H1 (cell line): ENCODE measurements around the gene P2RX2. TPM values are rescaled to one million over a fixed set of nuclear protein-coding genes. Genes with fewer than 3 reads are reported as not detected.

ENCODE experiments used
- CTCF ChIA-PET: fragments of 300-600 bp; sonication (Branson Sonifier 250); formaldehyde crosslinking; loops from one replicate; lab custom pipeline; 2021; ENCODE audit not compliant: partially characterized antibody; lab: Charles Lee
- POLR2A ChIA-PET: fragments of 300-600 bp; sonication (Branson Sonifier 250); formaldehyde crosslinking; loops from one replicate; lab custom pipeline; 2021; ENCODE audit warnings: inconsistent platforms; ENCODE audit not compliant: partially characterized antibody; lab: Charles Lee
- DNase-seq, 2 experiments: peaks; one replicate each; pipeline versions ENCODE4 v3.0.0 to v3.0.0-alpha.2; 2010 to 2022; ENCODE audit warnings: low spot score in 2 of 2, low read depth in 1 of 2, mixed read lengths in 1 of 2
- FAIRE-seq: peaks from 2 replicates; lab custom pipeline; 2011; peaks lifted over from hg19 to GRCh38; lab: Jason Lieb, UNC
- H2AFZ ChIP-seq: 2 replicates; pipeline ENCODE4 v1.8.1; 2012; ENCODE audit warnings: low read length, inconsistent platforms
- H2AK5ac ChIP-seq: 2 replicates; pipeline ENCODE4 v1.6.1; 2013; ENCODE audit warnings: low read depth, low read length
- H2BK120ac ChIP-seq: replicated peaks from 2 replicates; pipeline ENCODE3; 2013; ENCODE audit warnings: low read depth, low read length, inconsistent platforms
- H2BK12ac ChIP-seq: 2 replicates; pipeline ENCODE4 v1.6.1; 2013; ENCODE audit warnings: low read depth, low read length
- H2BK15ac ChIP-seq: 2 replicates; pipeline ENCODE4 v1.6.1; 2013; ENCODE audit warnings: low read length
- H2BK20ac ChIP-seq: 2 replicates; pipeline ENCODE4 v1.6.1; 2013; ENCODE audit warnings: low read length
- H2BK5ac ChIP-seq: 2 replicates; pipeline ENCODE4 v1.6.1; 2013; ENCODE audit warnings: low read depth, low read length
- H3K14ac ChIP-seq: 2 replicates; pipeline ENCODE4 v1.6.1; 2013; ENCODE audit warnings: inconsistent platforms; ENCODE audit not compliant: insufficient read length
- H3K18ac ChIP-seq: 2 replicates; pipeline ENCODE4 v1.6.1; 2013; ENCODE audit warnings: low read length; ENCODE audit errors: extremely low read depth
- H3K23ac ChIP-seq: 2 replicates; pipeline ENCODE4 v1.6.1; 2013; ENCODE audit warnings: inconsistent platforms; ENCODE audit not compliant: insufficient read length
- H3K23me2 ChIP-seq: 2 replicates; pipeline ENCODE4 v1.6.1; 2013; ENCODE audit warnings: low read depth, low read length
- H3K27ac ChIP-seq: 2 replicates; pipeline ENCODE4 v1.6.1; 2011; ENCODE audit warnings: low read depth, low read length, inconsistent platforms
- H3K27me3 ChIP-seq, 4 experiments: replicated peaks in 1 of 4; 1 replicate in 1 of 4; 2 replicates in 3 of 4; pipeline versions ENCODE4 v1.6.1 to v1.8.1; 2011 to 2013; ENCODE audit warnings: low read length in 3 of 4, mild to moderate bottlenecking in 3 of 4, inconsistent platforms in 2 of 4, mixed read lengths in 2 of 4, moderate library complexity in 1 of 4; ENCODE audit not compliant: control insufficient read depth in 3 of 4, insufficient read depth in 3 of 4; ENCODE audit errors: extremely low read depth in 1 of 4
- H3K36me3 ChIP-seq, 4 experiments: 2 replicates each; pipeline versions ENCODE4 v1.6.1 to v1.8.1; 2011 to 2013; ENCODE audit warnings: mild to moderate bottlenecking in 4 of 4, low read length in 3 of 4, moderate library complexity in 2 of 4, control low read depth in 1 of 4, inconsistent platforms in 1 of 4; ENCODE audit not compliant: insufficient read depth in 4 of 4, control insufficient read depth in 2 of 4
- H3K4ac ChIP-seq: replicated peaks from 2 replicates; pipeline ENCODE3; 2013; ENCODE audit warnings: low read length, low read depth, mixed read lengths, inconsistent platforms; ENCODE audit not compliant: insufficient read length
- H3K4me1 ChIP-seq, 4 experiments: replicated peaks in 1 of 4; 1 replicate in 1 of 4; 2 replicates in 3 of 4; pipeline versions ENCODE4 v1.6.1 to v1.8.1; 2011 to 2013; ENCODE audit warnings: low read length in 3 of 4, inconsistent platforms in 2 of 4, mixed read lengths in 1 of 4; ENCODE audit not compliant: insufficient read depth in 4 of 4, control insufficient read depth in 3 of 4
- H3K4me2 ChIP-seq, 2 experiments: 2 replicates each; pipeline versions ENCODE4 v1.6.1 to v1.8.1; 2011 to 2013; ENCODE audit warnings: low read depth in 2 of 2, low read length in 2 of 2, control low read depth in 1 of 2, inconsistent platforms in 1 of 2, mild to moderate bottlenecking in 1 of 2; ENCODE audit not compliant: insufficient read depth in 1 of 2
- H3K4me3 ChIP-seq, 4 experiments: fragments of 200-600, 300-600 bp in 1 of 4; sonication (generic), shearing (Covaris generic), sonication (Bioruptor Twin) in 1 of 4; 2 replicates each; pipeline versions ENCODE4 v1.5.1 to v1.8.1; 2011 to 2016; ENCODE audit warnings: low read length in 4 of 4, low read depth in 3 of 4, control low read depth in 2 of 4, inconsistent platforms in 2 of 4, mild to moderate bottlenecking in 2 of 4, mixed read lengths in 1 of 4, moderate library complexity in 1 of 4; ENCODE audit not compliant: insufficient read depth in 2 of 4; ENCODE audit errors: extremely low read depth in 1 of 4
- H3K56ac ChIP-seq: replicated peaks from 2 replicates; pipeline ENCODE3; 2013; ENCODE audit warnings: low read depth, mild to moderate bottlenecking, mixed read lengths, low read length, inconsistent platforms; ENCODE audit not compliant: insufficient read length
- H3K79me1 ChIP-seq: 2 replicates; pipeline ENCODE4 v1.6.1; 2013; ENCODE audit warnings: low read depth, low read length, control low read depth
- H3K79me2 ChIP-seq, 2 experiments: 2 replicates each; pipeline versions ENCODE4 v1.6.1 to v1.8.1; 2012 to 2013; ENCODE audit warnings: low read length in 2 of 2, mild to moderate bottlenecking in 2 of 2, inconsistent platforms in 1 of 2; ENCODE audit not compliant: insufficient read depth in 2 of 2, control insufficient read depth in 1 of 2
- H3K9ac ChIP-seq, 4 experiments: replicated peaks in 1 of 4; 1 replicate in 1 of 4; 2 replicates in 3 of 4; pipeline versions ENCODE4 v1.6.1 to v1.8.1; 2011 to 2013; ENCODE audit warnings: low read depth in 3 of 4, low read length in 3 of 4, control low read depth in 2 of 4, mild to moderate bottlenecking in 2 of 4, moderate library complexity in 2 of 4, inconsistent platforms in 1 of 4; ENCODE audit errors: extremely low read depth in 1 of 4
- H3K9me3 ChIP-seq, 2 experiments: 2 replicates each; pipeline versions ENCODE4 v1.6.1 to v1.8.1; 2012 to 2013; ENCODE audit warnings: mild to moderate bottlenecking in 2 of 2, moderate library complexity in 2 of 2, control low read depth in 1 of 2, inconsistent platforms in 1 of 2, low read depth in 1 of 2, low read length in 1 of 2, mixed read lengths in 1 of 2; ENCODE audit not compliant: insufficient read depth in 2 of 2
- H4K20me1 ChIP-seq, 2 experiments: replicated peaks in 1 of 2; 2 replicates each; pipeline versions ENCODE3 to v1.8.1; 2011 to 2013; ENCODE audit warnings: inconsistent platforms in 2 of 2, low read length in 2 of 2, mild to moderate bottlenecking in 1 of 2; ENCODE audit not compliant: insufficient read depth in 2 of 2, control insufficient read depth in 1 of 2
- H4K5ac ChIP-seq: 2 replicates; pipeline ENCODE4 v1.6.1; 2013; ENCODE audit warnings: low read length, low read depth, mixed read lengths, inconsistent platforms; ENCODE audit not compliant: insufficient read length
- H4K8ac ChIP-seq: 2 replicates; pipeline ENCODE4 v1.8.0; 2013; ENCODE audit warnings: mild to moderate bottlenecking, moderate library complexity, low read length, inconsistent platforms; ENCODE audit not compliant: insufficient read depth; ENCODE audit errors: extremely low read depth
- H4K91ac ChIP-seq: replicated peaks from 2 replicates; pipeline ENCODE3; 2013; ENCODE audit warnings: low read length, mixed read lengths, inconsistent platforms; ENCODE audit not compliant: insufficient read length
- CBX5 ChIP-seq: fragments of 300-800, 300-1000 bp; sonication (generic); IDR thresholded peaks from 2 replicates; pipeline ENCODE4 v1.7.1; 2016; ENCODE audit warnings: antibody characterized with exemption, low read length, low read depth
- MAFK ChIP-seq: IDR thresholded peaks from 2 replicates; pipeline ENCODE4 v1.6.1; 2012; ENCODE audit warnings: low read depth, mild to moderate bottlenecking, improper control_type of control experiment, low read length
- POLR2A ChIP-seq, 2 experiments: IDR thresholded peaks; 1 replicate in 1 of 2; 2 replicates in 1 of 2; pipeline ENCODE4 v1.6.1; 2011; ENCODE audit warnings: low read depth in 2 of 2, low read length in 2 of 2, mild to moderate bottlenecking in 2 of 2; ENCODE audit errors: control extremely low read depth in 1 of 2
- RFX5 ChIP-seq: IDR thresholded peaks from 2 replicates; pipeline ENCODE4 v1.6.1; 2011; ENCODE audit warnings: low read depth, low read length, improper control_type of control experiment, borderline replicate concordance
- TCF12 ChIP-seq: IDR thresholded peaks from 2 replicates; pipeline ENCODE4 v1.6.1; 2011; ENCODE audit warnings: low read depth, mild to moderate bottlenecking, low read length
- WGBS, 2 experiments: shearing (Covaris generic) in 1 of 2; methylation state at CpG; one replicate each; pipeline versions ENCODE4 v1.1.6 to v1.1.7; 2013 to 2015; ENCODE audit warnings: low lambda C conversion rate in 2 of 2, mixed read lengths in 2 of 2, inconsistent platforms in 1 of 2, low coverage in 1 of 2, missing lambda C conversion rate in 1 of 2; ENCODE audit not compliant: insufficient replicate concordance in 2 of 2, insufficient coverage in 1 of 2, insufficient read length in 1 of 2; ENCODE audit errors: extremely low coverage in 1 of 2, missing lambda C conversion rate in 1 of 2; 5-methylcytosine and 5-hydroxymethylcytosine counted together
- polyA plus RNA-seq, 7 experiments: library from polyadenylated mRNA; depleted of rRNA in 3 of 7; stranded (reverse) in 5 of 7; unstranded in 2 of 7; fragments of >200 nt in 5 of 7; fragments of 200-250 nt in 2 of 7; gene quantifications; 1 replicate in 5 of 7; 2 replicates in 1 of 7; 4 replicates in 1 of 7; pipeline versions ENCODE4 v1.2.1 to v1.2.3, GENCODE V29; 2011 to 2013; ENCODE audit warnings: missing spikeins in 2 of 7, mixed read lengths in 2 of 7
- total RNA-seq: library from RNA; stranded (reverse); fragmentation: NEBNext Ultra II Directional; extraction: Animal tissue kit (Norgen Biotek cat#: 25700); gene quantifications from 2 replicates; pipeline ENCODE4 v1.2.1, GENCODE V29; 2021

The P2RX2 gene
- total and polyA plus RNA-seq, 2 of the 8 experiments (the other 6 are each of a cell fraction or from before 2014, with no cell fraction given): 0.84 to 2.2 TPM

- Histone ChIP-seq H2BK120ac (no peak overlapping the region), H2BK15ac (no peak overlapping the region), H2BK20ac (no peak overlapping the region), H4K91ac (no peak overlapping the region), H2BK5ac (no peak overlapping the region), H3K36me3 (no peaks in the 10 kb centered on the region), H4K8ac (peak overlapping the region; percentile 28; the same call in 1 of the 2 replicates), H3K23me2 (peaks cover 4% of the 10 kb centered on the region; the same call in 1 of the 2 replicates), H3K4me2 (no peak overlapping the region), H3K23ac (no peak overlapping the region), H3K9me3 (peaks cover 0 to 6% of the 10 kb centered on the region in 2 experiments; a peak in 1 of 4 replicates), H3K4me3 (no peak overlapping the region), H3K79me1 (no peaks in the 10 kb centered on the region), H4K20me1 (peaks cover 0 to 6% of the 10 kb centered on the region in 2 experiments), H3K9ac (no peak overlapping the region), H3K4me1 (peaks cover 0 to 6% (median 2%) of the 10 kb centered on the region in 4 experiments; a peak in 3 of 7 replicates), H2AK5ac (no peak overlapping the region), H3K27me3 (peaks cover 17 to 57% (median 53%) of the 10 kb centered on the region in 4 experiments), H3K79me2 (no peaks in the 10 kb centered on the region), H4K5ac (no peak overlapping the region), H3K18ac (no peak overlapping the region), H3K56ac (no peak overlapping the region), H2BK12ac (no peak overlapping the region), H3K4ac (no peak overlapping the region), H3K14ac (no peak overlapping the region), H2AFZ (no peak overlapping the region), H3K27ac (no peak overlapping the region)
- WGBS, 2 experiments: 86% methylated on average over 18 of the region's 18 CpGs; no CpG with 5 or more reads in 1 of the 2 experiments
- ChIA-PET CTCF (interaction anchor here (0.9 to 2.8 kb wide), 8 partner anchors 12 to 182 kb away, joined by 3 to 13 read pairs (median 5); no protein-coding TSS in a partner anchor), POLR2A (interaction anchor here (1.0 to 3.3 kb wide), 4 partner anchors 14 to 36 kb away, joined by 3 to 20 read pairs (median 4); no protein-coding TSS in a partner anchor)
- FAIRE-seq (no peak), DNase-seq (no peak)
- TF ChIP-seq CBX5: no peak
- TF ChIP-seq POLR2A (IDR thresholded peaks at IDR 0.05; ENCODE audit: control extremely low read depth in 1 of 2, low read depth in 2 of 2, low read length in 2 of 2): no peak
- TF ChIP-seq TCF12: no peak
- no peak for TF ChIP-seq RFX5
- TF ChIP-seq MAFK: no peak
Measured at GRCh38 chr12:132596016-132596415, 22.6 kb upstream of the P2RX2 start.
